Hematopoietic multipotent progenitor cell treated with erythropoietin and hydrocortisone succinate and interleukin-3 and kit ligand, for 17 days (in vitro differentiated cells): ENCODE results near the gene SIVA1.

Experiments used
- DNase-seq: peaks from one replicate; pipeline ENCODE4 v3.0.0-alpha.2; 2015; ENCODE audit warnings: low spot score

SIVA1 gene

GRCh38 chr14:104771918-104772706, 19.2 kb downstream of the SIVA1 start:
- DNase-seq, result no peak

- DNase-seq, result no peak
These were observed 20.0 kb downstream of the SIVA1 start for GRCh38 chr14:104772707-104773504.

- DNase-seq, result no peak
These were observed 20.8 kb downstream of the SIVA1 start for GRCh38 chr14:104773505-104774452.

GRCh38 chr14:104774453-104775072, 21.6 kb downstream of the SIVA1 start:
- no peak for DNase-seq

- no peak for DNase-seq
These were observed 22.1 kb downstream of the SIVA1 start for GRCh38 chr14:104775073-104775489.

- no peak for DNase-seq
These were observed 23.5 kb downstream of the SIVA1 start for GRCh38 chr14:104776481-104776880.

- DNase-seq, result no peak
These were observed 24.2 kb downstream of the SIVA1 start for GRCh38 chr14:104776961-104777807.

- no peak for DNase-seq
These were observed 24.9 kb downstream of the SIVA1 start for GRCh38 chr14:104777808-104778249.

GRCh38 chr14:104778694-104779331, 25.9 kb downstream of the SIVA1 start:
- DNase-seq, result no peak

- DNase-seq, result no peak
These were observed 27.0 kb downstream of the SIVA1 start for GRCh38 chr14:104779776-104780512.

- DNase-seq, result no peak
These were observed 27.6 kb downstream of the SIVA1 start for GRCh38 chr14:104780513-104781030.

GRCh38 chr14:104781271-104782077, 28.5 kb downstream of the SIVA1 start:
- no peak for DNase-seq

GRCh38 chr14:104782086-104782807, 29.3 kb downstream of the SIVA1 start:
- no peak for DNase-seq

GRCh38 chr14:104782808-104783139, 29.8 kb downstream of the SIVA1 start:
- no peak for DNase-seq

- no peak for DNase-seq
These were observed 30.7 kb downstream of the SIVA1 start for GRCh38 chr14:104783484-104784217.

- no peak for DNase-seq
These were observed 31.2 kb downstream of the SIVA1 start for GRCh38 chr14:104784218-104784568.
